ENCODE measurements around the gene AOAH.

Gene AOAH

GRCh38 chr7:36764929-36765328, 40.6 kb upstream of the AOAH start (continued):
- TF ChIP-seq BACH2 (CRISPR knock-in tag; IDR thresholded peaks at IDR 0.05; ENCODE audit: borderline replicate concordance) (no peak), OSR1 (CRISPR knock-in tag; IDR thresholded peaks at IDR 0.05) (no peak), PATZ1 (CRISPR knock-in tag; IDR thresholded peaks at IDR 0.05; ENCODE audit: borderline replicate concordance) (no peak), ZFP30 (CRISPR knock-in tag; IDR thresholded peaks at IDR 0.05) (no peak), ZNF565 (CRISPR knock-in tag; conservative IDR thresholded peaks at IDR 0.05; ENCODE audit: low read depth) (no peak)

GRCh38 chr7:36763132-36763816, 39.0 kb upstream of the AOAH start:
- TF ChIP-seq PPARA (CRISPR knock-in tag; IDR thresholded peaks at IDR 0.05; ENCODE audit: borderline replicate concordance) (no peak), ZFP3 (CRISPR knock-in tag; IDR thresholded peaks at IDR 0.05) (0 out of 2 replicates have a peak, but pooled peaks have one; percentile 24), ISL1 (CRISPR knock-in tag; IDR thresholded peaks at IDR 0.05) (peak; percentile 41), PATZ1 (CRISPR knock-in tag; IDR thresholded peaks at IDR 0.05; ENCODE audit: borderline replicate concordance) (peak; percentile 36; the same call in 1 of the 2 replicates)
- no peak for ATAC-seq

- no peak for ATAC-seq
- TF ChIP-seq TSHZ2 (CRISPR knock-in tag; IDR thresholded peaks at IDR 0.05) (no peak), BACH2 (CRISPR knock-in tag; IDR thresholded peaks at IDR 0.05; ENCODE audit: borderline replicate concordance) (no peak), OSR1 (CRISPR knock-in tag; IDR thresholded peaks at IDR 0.05) (no peak), CREB5 (CRISPR knock-in tag; IDR thresholded peaks at IDR 0.05; ENCODE audit: low read depth) (no peak), POU6F1 (CRISPR knock-in tag; IDR thresholded peaks at IDR 0.05; ENCODE audit: borderline replicate concordance, low read depth) (no peak), ARNTL (CRISPR knock-in tag; IDR thresholded peaks at IDR 0.05; ENCODE audit: borderline replicate concordance, low read depth) (no peak), RARB (CRISPR knock-in tag; IDR thresholded peaks at IDR 0.05) (no peak), ZNF70 (CRISPR knock-in tag; IDR thresholded peaks at IDR 0.05) (no peak), TCF4 (CRISPR knock-in tag; IDR thresholded peaks at IDR 0.05; ENCODE audit: borderline replicate concordance) (no peak), ZFP3 (CRISPR knock-in tag; IDR thresholded peaks at IDR 0.05) (no peak)
Measured at GRCh38 chr7:36762394-36762793, 38.1 kb upstream of the AOAH start.

- TF ChIP-seq ZNF70 (CRISPR knock-in tag; IDR thresholded peaks at IDR 0.05) = no peak
- TF ChIP-seq OSR1 (CRISPR knock-in tag; IDR thresholded peaks at IDR 0.05) = no peak
- TF ChIP-seq ZNF565 (CRISPR knock-in tag; conservative IDR thresholded peaks at IDR 0.05; ENCODE audit: low read depth) = no peak
- TF ChIP-seq ZNF8 (CRISPR knock-in tag; IDR thresholded peaks at IDR 0.05) = no peak
- TF ChIP-seq SNAI2 (CRISPR knock-in tag; IDR thresholded peaks at IDR 0.05) = no peak
- no peak for TF ChIP-seq CSDC2 (CRISPR knock-in tag; IDR thresholded peaks at IDR 0.05)
- no peak for ATAC-seq
Measured at GRCh38 chr7:36761835-36762234, 37.5 kb upstream of the AOAH start.

All from SK-N-SH treated with all-trans-retinoic acid at 6 μM for 48 hours (cell line).